Measurements from ENCODE around the gene NECTIN1.

NECTIN1 gene

GRCh38 chr11:119754656-119755355 lies 25.8 kb upstream of the NECTIN1 start:
- no peak for DNase-seq

GRCh38 chr11:119754199-119754598 lies 25.2 kb upstream of the NECTIN1 start:
- DNase-seq, result no peak

GRCh38 chr11:119752946-119753345 lies 23.9 kb upstream of the NECTIN1 start:
- no peak for DNase-seq

- no peak for DNase-seq
These were observed 23.4 kb upstream of the NECTIN1 start for GRCh38 chr11:119752345-119752871.

GRCh38 chr11:119750056-119750455 lies 21.1 kb upstream of the NECTIN1 start:
- no peak for DNase-seq

GRCh38 chr11:119749006-119749565 lies 20.1 kb upstream of the NECTIN1 start:
- no peak for DNase-seq

- DNase-seq, result no peak
These were observed 19.1 kb upstream of the NECTIN1 start for GRCh38 chr11:119747868-119748660.

GRCh38 chr11:119745776-119746535 lies 17.0 kb upstream of the NECTIN1 start:
- DNase-seq, result no peak

GRCh38 chr11:119745112-119745511 lies 16.1 kb upstream of the NECTIN1 start:
- DNase-seq, result no peak

GRCh38 chr11:119744577-119744976 lies 15.6 kb upstream of the NECTIN1 start:
- no peak for DNase-seq

GRCh38 chr11:119743006-119743405 lies 14.0 kb upstream of the NECTIN1 start:
- DNase-seq, result no peak

GRCh38 chr11:119742263-119742861 lies 13.4 kb upstream of the NECTIN1 start:
- DNase-seq, result no peak

GRCh38 chr11:119741369-119742262 lies 12.6 kb upstream of the NECTIN1 start:
- DNase-seq, result peak; percentile 53

GRCh38 chr11:119739975-119740374 lies 11.0 kb upstream of the NECTIN1 start:
- DNase-seq, result no peak

- no peak for DNase-seq
These were observed 10.2 kb upstream of the NECTIN1 start for GRCh38 chr11:119739021-119739703.

GRCh38 chr11:119738059-119738439 lies 9.0 kb upstream of the NECTIN1 start:
- no peak for DNase-seq

GRCh38 chr11:119737366-119738058 lies 8.5 kb upstream of the NECTIN1 start:
- no peak for DNase-seq

- no peak for DNase-seq
These were observed 5.8 kb upstream of the NECTIN1 start for GRCh38 chr11:119734788-119735187.

- DNase-seq, result no peak
These were observed 1.9 kb upstream of the NECTIN1 start for GRCh38 chr11:119730789-119731386.

Measured in CD4-positive, alpha-beta T cell treated with Interleukin-10 for 1 hour (primary cell).